ENCODE results near the gene LUC7L.

- TF ChIP-seq CTCF (IDR thresholded peaks at IDR 0.05) (no peak), POLR2AphosphoS5 (IDR thresholded peaks at IDR 0.05) (no peak)
These were observed 35.8 kb upstream of the LUC7L start for GRCh38 chr16:265002-265529.
